Activated naive CD8-positive, alpha-beta T cell treated with anti-CD3 and anti-CD28 coated beads for 36 hours (primary cell): Measurements from ENCODE around the gene PLXND1. TPM values are rescaled to one million over a fixed set of nuclear protein-coding genes. Genes with fewer than 3 reads are reported as not detected.
"Not testable (repeated sequence)": the region's sequence is repeated elsewhere in the genome, so short reads cannot be mapped to it uniquely, and the experiment has no call there.

Experiments
- DNase-seq: peaks from one replicate; pipeline ENCODE4 v3.0.0; 2021
- H3K27ac Mint-ChIP-seq: one replicate; pipeline ENCODE4 v1.8.0; 2022; ENCODE audit warnings: mild to moderate bottlenecking, moderate library complexity, mixed read lengths
- H3K27me3 Mint-ChIP-seq: one replicate; pipeline ENCODE4 v1.8.0; 2022; ENCODE audit warnings: mild to moderate bottlenecking, mixed read lengths
- H3K36me3 Mint-ChIP-seq: one replicate; pipeline ENCODE4 v1.8.0; 2021; ENCODE audit warnings: mild to moderate bottlenecking, mixed read lengths
- H3K4me1 Mint-ChIP-seq: one replicate; pipeline ENCODE4 v1.8.0; 2021; ENCODE audit warnings: mixed read lengths
- H3K4me3 Mint-ChIP-seq: one replicate; pipeline ENCODE4 v1.8.0; 2022; ENCODE audit warnings: mild to moderate bottlenecking, moderate library complexity, mixed read lengths
- H3K9me3 Mint-ChIP-seq: one replicate; pipeline ENCODE4 v1.8.0; 2022; ENCODE audit warnings: mixed read lengths
- total RNA-seq, 2 experiments: library from RNA; stranded (reverse); gene quantifications; one replicate each; pipeline ENCODE4 v1.2.3, GENCODE V29; 2021

PLXND1 gene
- total RNA-seq, 2 experiments from 2014 or later, result 1.5 to 1.6 TPM

- no peak overlapping the region for H3K27ac Mint-ChIP-seq
- H3K36me3 Mint-ChIP-seq, result no peaks in the 10 kb centered on the region
- H3K27me3 Mint-ChIP-seq, result peaks cover 5% of the 10 kb centered on the region
- no peak for DNase-seq
- H3K4me1 Mint-ChIP-seq, result peaks cover 4% of the 10 kb centered on the region
- H3K4me3 Mint-ChIP-seq, result no peak overlapping the region
- H3K9me3 Mint-ChIP-seq, result no peaks in the 10 kb centered on the region
Measured at GRCh38 chr3:129554356-129555152, 51.9 kb downstream of the PLXND1 start.

- H3K27me3 Mint-ChIP-seq, result peaks cover 5% of the 10 kb centered on the region
- no peak overlapping the region for H3K27ac Mint-ChIP-seq
- no peaks in the 10 kb centered on the region for H3K36me3 Mint-ChIP-seq
- no peaks in the 10 kb centered on the region for H3K9me3 Mint-ChIP-seq
- peaks cover 4% of the 10 kb centered on the region for H3K4me1 Mint-ChIP-seq
- H3K4me3 Mint-ChIP-seq, result no peak overlapping the region
- DNase-seq, result no peak
Measured at GRCh38 chr3:129553719-129554118, 52.8 kb downstream of the PLXND1 start.

- Mint-ChIP-seq H3K9me3 (no peaks in the 10 kb centered on the region), H3K4me3 (no peak overlapping the region), H3K4me1 (peaks cover 4% of the 10 kb centered on the region), H3K27me3 (peaks cover 5% of the 10 kb centered on the region), H3K27ac (no peak overlapping the region), H3K36me3 (no peaks in the 10 kb centered on the region)
- no peak for DNase-seq
Measured at GRCh38 chr3:129553171-129553570, 53.3 kb downstream of the PLXND1 start.

- H3K4me3 Mint-ChIP-seq, result no peak overlapping the region
- peaks cover 5% of the 10 kb centered on the region for H3K27me3 Mint-ChIP-seq
- H3K27ac Mint-ChIP-seq, result no peak overlapping the region
- no peaks in the 10 kb centered on the region for H3K9me3 Mint-ChIP-seq
- no peaks in the 10 kb centered on the region for H3K36me3 Mint-ChIP-seq
- peaks cover 4% of the 10 kb centered on the region for H3K4me1 Mint-ChIP-seq
- no peak for DNase-seq
Measured at GRCh38 chr3:129552287-129553050, 54.0 kb downstream of the PLXND1 start.

GRCh38 chr3:129549805-129550204 is 56.7 kb downstream of the PLXND1 start:
- Mint-ChIP-seq H3K9me3 (no peaks in the 10 kb centered on the region), H3K36me3 (no peaks in the 10 kb centered on the region), H3K27ac (no peak overlapping the region), H3K4me3 (no peak overlapping the region), H3K27me3 (peaks cover 5% of the 10 kb centered on the region), H3K4me1 (peaks cover 4% of the 10 kb centered on the region)
- no peak for DNase-seq

GRCh38 chr3:129549006-129549800 is 57.3 kb downstream of the PLXND1 start:
- Mint-ChIP-seq H3K27ac (no peak overlapping the region), H3K4me1 (peaks cover 3% of the 10 kb centered on the region), H3K27me3 (peaks cover under 1% of the 10 kb centered on the region), H3K4me3 (no peak overlapping the region), H3K9me3 (no peaks in the 10 kb centered on the region), H3K36me3 (no peaks in the 10 kb centered on the region)
- no peak for DNase-seq

- no peak overlapping the region for H3K27ac Mint-ChIP-seq
- no peak overlapping the region for H3K4me3 Mint-ChIP-seq
- no peaks in the 10 kb centered on the region for H3K9me3 Mint-ChIP-seq
- H3K4me1 Mint-ChIP-seq, result no peaks in the 10 kb centered on the region
- DNase-seq, result no peak
- no peaks in the 10 kb centered on the region for H3K27me3 Mint-ChIP-seq
- H3K36me3 Mint-ChIP-seq, result no peaks in the 10 kb centered on the region
Measured at GRCh38 chr3:129548104-129548965, 58.1 kb downstream of the PLXND1 start.

GRCh38 chr3:129547241-129547640 is 59.2 kb downstream of the PLXND1 start:
- Mint-ChIP-seq H3K9me3 (no peaks in the 10 kb centered on the region), H3K36me3 (no peaks in the 10 kb centered on the region), H3K4me3 (no peak overlapping the region), H3K27ac (no peak overlapping the region), H3K27me3 (no peaks in the 10 kb centered on the region), H3K4me1 (no peaks in the 10 kb centered on the region)
- DNase-seq, result no peak

- H3K4me3 Mint-ChIP-seq, H3K27me3 Mint-ChIP-seq, H3K4me1 Mint-ChIP-seq, H3K27ac Mint-ChIP-seq, DNase-seq, H3K9me3 Mint-ChIP-seq, H3K36me3 Mint-ChIP-seq: not testable (repeated sequence)
Measured at GRCh38 chr3:129545951-129546350, 60.5 kb downstream of the PLXND1 start.

GRCh38 chr3:129543999-129544398 is 62.5 kb downstream of the PLXND1 start:
- Mint-ChIP-seq H3K9me3 (no peaks in the 10 kb centered on the region), H3K27me3 (no peaks in the 10 kb centered on the region), H3K27ac (no peak overlapping the region), H3K4me3 (no peak overlapping the region), H3K4me1 (no peaks in the 10 kb centered on the region), H3K36me3 (no peaks in the 10 kb centered on the region)
- DNase-seq, result no peak

- no peaks in the 10 kb centered on the region for H3K4me1 Mint-ChIP-seq
- DNase-seq, result no peak
- H3K4me3 Mint-ChIP-seq, result no peak within 1 kb of the TSS
- no peak within 1 kb of the TSS for H3K27ac Mint-ChIP-seq
- no peaks in the 10 kb centered on the region for H3K9me3 Mint-ChIP-seq
- no peaks in the 10 kb centered on the region for H3K27me3 Mint-ChIP-seq
- no peaks in the 10 kb centered on the region for H3K36me3 Mint-ChIP-seq
Measured at GRCh38 chr3:129543156-129543790, 63.2 kb downstream of the PLXND1 start, which contains the start of gene H1-8. Gene H1-8, plus strand, starts transcription at chr3:129543175. Its CDS starts 44 bp downstream, at chr3:129543219.

GRCh38 chr3:129542747-129543146 is 63.7 kb downstream of the PLXND1 start:
- H3K36me3 Mint-ChIP-seq, result no peaks in the 10 kb centered on the region
- no peaks in the 10 kb centered on the region for H3K9me3 Mint-ChIP-seq
- H3K4me1 Mint-ChIP-seq, result no peaks in the 10 kb centered on the region
- H3K27me3 Mint-ChIP-seq, result no peaks in the 10 kb centered on the region
- H3K27ac Mint-ChIP-seq, result no peak overlapping the region
- DNase-seq, result no peak
- H3K4me3 Mint-ChIP-seq, result no peak overlapping the region

- Mint-ChIP-seq H3K27ac (no peak overlapping the region), H3K27me3 (no peaks in the 10 kb centered on the region), H3K4me3 (no peak overlapping the region), H3K4me1 (no peaks in the 10 kb centered on the region), H3K36me3 (no peaks in the 10 kb centered on the region), H3K9me3 (no peaks in the 10 kb centered on the region)
- DNase-seq, result no peak
Measured at GRCh38 chr3:129540776-129541516, 65.5 kb downstream of the PLXND1 start.
